H1 (cell line): Measurements from ENCODE around the gene SOWAHC. TPM values are rescaled to one million over a fixed set of nuclear protein-coding genes. Genes with fewer than 3 reads are reported as not detected.

Source experiments
- CTCF ChIA-PET: fragments of 300-600 bp; sonication (Branson Sonifier 250); formaldehyde crosslinking; loops from one replicate; lab custom pipeline; 2021; ENCODE audit not compliant: partially characterized antibody; lab: Charles Lee
- POLR2A ChIA-PET: fragments of 300-600 bp; sonication (Branson Sonifier 250); formaldehyde crosslinking; loops from one replicate; lab custom pipeline; 2021; ENCODE audit warnings: inconsistent platforms; ENCODE audit not compliant: partially characterized antibody; lab: Charles Lee
- DNase-seq, 2 experiments: peaks; one replicate each; pipeline versions ENCODE4 v3.0.0 to v3.0.0-alpha.2; 2010 to 2022; ENCODE audit warnings: low spot score in 2 of 2, low read depth in 1 of 2, mixed read lengths in 1 of 2
- FAIRE-seq: peaks from 2 replicates; lab custom pipeline; 2011; peaks lifted over from hg19 to GRCh38; lab: Jason Lieb, UNC
- H2AFZ ChIP-seq: 2 replicates; pipeline ENCODE4 v1.8.1; 2012; ENCODE audit warnings: low read length, inconsistent platforms
- H2AK5ac ChIP-seq: 2 replicates; pipeline ENCODE4 v1.6.1; 2013; ENCODE audit warnings: low read depth, low read length
- H2BK120ac ChIP-seq: replicated peaks from 2 replicates; pipeline ENCODE3; 2013; ENCODE audit warnings: low read depth, low read length, inconsistent platforms
- H2BK12ac ChIP-seq: 2 replicates; pipeline ENCODE4 v1.6.1; 2013; ENCODE audit warnings: low read depth, low read length
- H2BK15ac ChIP-seq: 2 replicates; pipeline ENCODE4 v1.6.1; 2013; ENCODE audit warnings: low read length
- H2BK20ac ChIP-seq: 2 replicates; pipeline ENCODE4 v1.6.1; 2013; ENCODE audit warnings: low read length
- H2BK5ac ChIP-seq: 2 replicates; pipeline ENCODE4 v1.6.1; 2013; ENCODE audit warnings: low read depth, low read length
- H3K14ac ChIP-seq: 2 replicates; pipeline ENCODE4 v1.6.1; 2013; ENCODE audit warnings: inconsistent platforms; ENCODE audit not compliant: insufficient read length
- H3K18ac ChIP-seq: 2 replicates; pipeline ENCODE4 v1.6.1; 2013; ENCODE audit warnings: low read length; ENCODE audit errors: extremely low read depth
- H3K23ac ChIP-seq: 2 replicates; pipeline ENCODE4 v1.6.1; 2013; ENCODE audit warnings: inconsistent platforms; ENCODE audit not compliant: insufficient read length
- H3K23me2 ChIP-seq: 2 replicates; pipeline ENCODE4 v1.6.1; 2013; ENCODE audit warnings: low read depth, low read length
- H3K27ac ChIP-seq: 2 replicates; pipeline ENCODE4 v1.6.1; 2011; ENCODE audit warnings: low read depth, low read length, inconsistent platforms
- H3K27me3 ChIP-seq, 4 experiments: replicated peaks in 1 of 4; 1 replicate in 1 of 4; 2 replicates in 3 of 4; pipeline versions ENCODE4 v1.6.1 to v1.8.1; 2011 to 2013; ENCODE audit warnings: low read length in 3 of 4, mild to moderate bottlenecking in 3 of 4, inconsistent platforms in 2 of 4, mixed read lengths in 2 of 4, moderate library complexity in 1 of 4; ENCODE audit not compliant: control insufficient read depth in 3 of 4, insufficient read depth in 3 of 4; ENCODE audit errors: extremely low read depth in 1 of 4
- H3K36me3 ChIP-seq, 4 experiments: 2 replicates each; pipeline versions ENCODE4 v1.6.1 to v1.8.1; 2011 to 2013; ENCODE audit warnings: mild to moderate bottlenecking in 4 of 4, low read length in 3 of 4, moderate library complexity in 2 of 4, control low read depth in 1 of 4, inconsistent platforms in 1 of 4; ENCODE audit not compliant: insufficient read depth in 4 of 4, control insufficient read depth in 2 of 4
- H3K4ac ChIP-seq: replicated peaks from 2 replicates; pipeline ENCODE3; 2013; ENCODE audit warnings: low read length, low read depth, mixed read lengths, inconsistent platforms; ENCODE audit not compliant: insufficient read length
- H3K4me1 ChIP-seq, 4 experiments: replicated peaks in 1 of 4; 1 replicate in 1 of 4; 2 replicates in 3 of 4; pipeline versions ENCODE4 v1.6.1 to v1.8.1; 2011 to 2013; ENCODE audit warnings: low read length in 3 of 4, inconsistent platforms in 2 of 4, mixed read lengths in 1 of 4; ENCODE audit not compliant: insufficient read depth in 4 of 4, control insufficient read depth in 3 of 4
- H3K4me2 ChIP-seq, 2 experiments: 2 replicates each; pipeline versions ENCODE4 v1.6.1 to v1.8.1; 2011 to 2013; ENCODE audit warnings: low read depth in 2 of 2, low read length in 2 of 2, control low read depth in 1 of 2, inconsistent platforms in 1 of 2, mild to moderate bottlenecking in 1 of 2; ENCODE audit not compliant: insufficient read depth in 1 of 2
- H3K4me3 ChIP-seq, 4 experiments: fragments of 200-600, 300-600 bp in 1 of 4; sonication (generic), shearing (Covaris generic), sonication (Bioruptor Twin) in 1 of 4; 2 replicates each; pipeline versions ENCODE4 v1.5.1 to v1.8.1; 2011 to 2016; ENCODE audit warnings: low read length in 4 of 4, low read depth in 3 of 4, control low read depth in 2 of 4, inconsistent platforms in 2 of 4, mild to moderate bottlenecking in 2 of 4, mixed read lengths in 1 of 4, moderate library complexity in 1 of 4; ENCODE audit not compliant: insufficient read depth in 2 of 4; ENCODE audit errors: extremely low read depth in 1 of 4
- H3K56ac ChIP-seq: replicated peaks from 2 replicates; pipeline ENCODE3; 2013; ENCODE audit warnings: low read depth, mild to moderate bottlenecking, mixed read lengths, low read length, inconsistent platforms; ENCODE audit not compliant: insufficient read length
- H3K79me1 ChIP-seq: 2 replicates; pipeline ENCODE4 v1.6.1; 2013; ENCODE audit warnings: low read depth, low read length, control low read depth
- H3K79me2 ChIP-seq, 2 experiments: 2 replicates each; pipeline versions ENCODE4 v1.6.1 to v1.8.1; 2012 to 2013; ENCODE audit warnings: low read length in 2 of 2, mild to moderate bottlenecking in 2 of 2, inconsistent platforms in 1 of 2; ENCODE audit not compliant: insufficient read depth in 2 of 2, control insufficient read depth in 1 of 2
- H3K9ac ChIP-seq, 4 experiments: replicated peaks in 1 of 4; 1 replicate in 1 of 4; 2 replicates in 3 of 4; pipeline versions ENCODE4 v1.6.1 to v1.8.1; 2011 to 2013; ENCODE audit warnings: low read depth in 3 of 4, low read length in 3 of 4, control low read depth in 2 of 4, mild to moderate bottlenecking in 2 of 4, moderate library complexity in 2 of 4, inconsistent platforms in 1 of 4; ENCODE audit errors: extremely low read depth in 1 of 4
- H3K9me3 ChIP-seq, 2 experiments: 2 replicates each; pipeline versions ENCODE4 v1.6.1 to v1.8.1; 2012 to 2013; ENCODE audit warnings: mild to moderate bottlenecking in 2 of 2, moderate library complexity in 2 of 2, control low read depth in 1 of 2, inconsistent platforms in 1 of 2, low read depth in 1 of 2, low read length in 1 of 2, mixed read lengths in 1 of 2; ENCODE audit not compliant: insufficient read depth in 2 of 2
- H4K20me1 ChIP-seq, 2 experiments: replicated peaks in 1 of 2; 2 replicates each; pipeline versions ENCODE3 to v1.8.1; 2011 to 2013; ENCODE audit warnings: inconsistent platforms in 2 of 2, low read length in 2 of 2, mild to moderate bottlenecking in 1 of 2; ENCODE audit not compliant: insufficient read depth in 2 of 2, control insufficient read depth in 1 of 2
- H4K5ac ChIP-seq: 2 replicates; pipeline ENCODE4 v1.6.1; 2013; ENCODE audit warnings: low read length, low read depth, mixed read lengths, inconsistent platforms; ENCODE audit not compliant: insufficient read length
- H4K8ac ChIP-seq: 2 replicates; pipeline ENCODE4 v1.8.0; 2013; ENCODE audit warnings: mild to moderate bottlenecking, moderate library complexity, low read length, inconsistent platforms; ENCODE audit not compliant: insufficient read depth; ENCODE audit errors: extremely low read depth
- H4K91ac ChIP-seq: replicated peaks from 2 replicates; pipeline ENCODE3; 2013; ENCODE audit warnings: low read length, mixed read lengths, inconsistent platforms; ENCODE audit not compliant: insufficient read length
- ASH2L ChIP-seq: fragments of 200-600, 300-600 bp; sonication (generic); IDR thresholded peaks from one replicate; pipeline ENCODE4 v1.7.1; 2017; ENCODE audit warnings: low read length
- ATF2 ChIP-seq: IDR thresholded peaks from 2 replicates; pipeline ENCODE4 v1.6.1; 2012; ENCODE audit warnings: low read length, inconsistent platforms
- EZH2 ChIP-seq: fragments of 200-600 bp; sonication (generic); IDR thresholded peaks from 2 replicates; pipeline ENCODE4 v1.7.1; 2012; ENCODE audit warnings: low read depth, mild to moderate bottlenecking, moderate library complexity, low read length, inconsistent platforms; ENCODE audit not compliant: severe bottlenecking
- KDM5A ChIP-seq: fragments of 200-600 bp; IDR thresholded peaks from 2 replicates; pipeline ENCODE4 v1.7.1; 2012; ENCODE audit warnings: mild to moderate bottlenecking, low read length, inconsistent platforms, mixed read lengths
- RAD21 ChIP-seq, 2 experiments: IDR thresholded peaks in 1 of 2; conservative IDR thresholded peaks in 1 of 2; 2 replicates each; pipeline ENCODE4 v1.6.1; 2011; ENCODE audit warnings: low read depth in 2 of 2, low read length in 2 of 2, improper control_type of control experiment in 1 of 2, inconsistent platforms in 1 of 2, mild to moderate bottlenecking in 1 of 2, moderate library complexity in 1 of 2
- SUZ12 ChIP-seq: fragments of 200-600 bp; sonication (generic); IDR thresholded peaks from 2 replicates; pipeline ENCODE4 v1.6.1; 2012; ENCODE audit warnings: mild to moderate bottlenecking, inconsistent platforms, low read length, moderate library complexity, mixed read lengths
- TAF1 ChIP-seq: IDR thresholded peaks from 2 replicates; pipeline ENCODE4 v1.6.1; 2011; ENCODE audit warnings: mild to moderate bottlenecking, low read depth, low read length
- TEAD4 ChIP-seq: IDR thresholded peaks from 2 replicates; pipeline ENCODE4 v1.6.1; 2012; ENCODE audit warnings: low read depth, low read length, inconsistent platforms, mixed read lengths
- ZNF274 ChIP-seq: IDR thresholded peaks from 2 replicates; pipeline ENCODE4 v1.7.0; 2012; ENCODE audit warnings: low read length, borderline replicate concordance; ENCODE audit errors: extremely low read depth
- WGBS, 2 experiments: shearing (Covaris generic) in 1 of 2; methylation state at CpG; one replicate each; pipeline versions ENCODE4 v1.1.6 to v1.1.7; 2013 to 2015; ENCODE audit warnings: low lambda C conversion rate in 2 of 2, mixed read lengths in 2 of 2, inconsistent platforms in 1 of 2, low coverage in 1 of 2, missing lambda C conversion rate in 1 of 2; ENCODE audit not compliant: insufficient replicate concordance in 2 of 2, insufficient coverage in 1 of 2, insufficient read length in 1 of 2; ENCODE audit errors: extremely low coverage in 1 of 2, missing lambda C conversion rate in 1 of 2; 5-methylcytosine and 5-hydroxymethylcytosine counted together
- polyA plus RNA-seq, 7 experiments: library from polyadenylated mRNA; depleted of rRNA in 3 of 7; stranded (reverse) in 5 of 7; unstranded in 2 of 7; fragments of >200 nt in 5 of 7; fragments of 200-250 nt in 2 of 7; gene quantifications; 1 replicate in 5 of 7; 2 replicates in 1 of 7; 4 replicates in 1 of 7; pipeline versions ENCODE4 v1.2.1 to v1.2.3, GENCODE V29; 2011 to 2013; ENCODE audit warnings: missing spikeins in 2 of 7, mixed read lengths in 2 of 7
- total RNA-seq: library from RNA; stranded (reverse); fragmentation: NEBNext Ultra II Directional; extraction: Animal tissue kit (Norgen Biotek cat#: 25700); gene quantifications from 2 replicates; pipeline ENCODE4 v1.2.1, GENCODE V29; 2021

Gene SOWAHC
- total and polyA plus RNA-seq, 2 of the 8 experiments (the other 6 are each of a cell fraction or from before 2014, with no cell fraction given) = 3.1 to 17.8 TPM

- no peak overlapping the region for H3K14ac ChIP-seq
- no peak overlapping the region for H2BK120ac ChIP-seq
- no peaks in the 10 kb centered on the region for H3K9me3 ChIP-seq
- H2BK15ac ChIP-seq = no peak overlapping the region
- H3K36me3 ChIP-seq = no peaks in the 10 kb centered on the region
- peak overlapping the region; percentile 28; the same call in 1 of the 2 replicates for H4K8ac ChIP-seq
- peak overlapping the region; percentile 13 for H3K4ac ChIP-seq
- POLR2A ChIA-PET = interaction anchor here (0.7 to 4.2 kb wide), 14 partner anchors 8 to 95 kb away, joined by 3 to 33 read pairs (median 4); no protein-coding TSS in a partner anchor
- peaks cover 12% of the 10 kb centered on the region for H3K23me2 ChIP-seq
- WGBS, 2 experiments = 2% methylated on average over 36 of the region's 82 CpGs; no CpG with 5 or more reads in 1 of the 2 experiments
- H2AK5ac ChIP-seq = no peak overlapping the region
- peak overlapping the region; percentile 77 to 93 (median 84) for H3K9ac ChIP-seq
- peak overlapping the region; percentile 82 to 97 (median 88) for H3K4me3 ChIP-seq
- H3K27ac ChIP-seq = peak overlapping the region; percentile 72
- FAIRE-seq (no peak), DNase-seq (no peak)
- peaks cover 0 to 17% (median 11%) of the 10 kb centered on the region in 4 experiments; a peak in 5 of 7 replicates for H3K27me3 ChIP-seq
- no peak overlapping the region for H2BK20ac ChIP-seq
- peak overlapping the region; percentile 71; the same call in 1 of the 2 replicates for H3K18ac ChIP-seq
- no peak overlapping the region for H2BK12ac ChIP-seq
- H3K4me1 ChIP-seq = peaks cover 0 to 17% (median 9%) of the 10 kb centered on the region in 4 experiments; a peak in 5 of 7 replicates
- H4K20me1 ChIP-seq = peaks cover 0 to 9% of the 10 kb centered on the region in 2 experiments
- H4K5ac ChIP-seq = peak overlapping the region; percentile 67
- H3K4me2 ChIP-seq = peak overlapping the region; percentile 68 to 74
- peak overlapping the region; percentile 50; the same call in 1 of the 2 replicates for H2BK5ac ChIP-seq
- H3K79me2 ChIP-seq = peaks cover 9 to 68% of the 10 kb centered on the region in 2 experiments
- no peak overlapping the region for H3K23ac ChIP-seq
- peak overlapping the region; percentile 73 for H3K56ac ChIP-seq
- H3K79me1 ChIP-seq = peaks cover 2% of the 10 kb centered on the region; the same call in 1 of the 2 replicates
- peak overlapping the region; percentile 20; the same call in 1 of the 2 replicates for H2AFZ ChIP-seq
- CTCF ChIA-PET = interaction anchor here (0.6 to 2.8 kb wide), 4 partner anchors 11 to 66 kb away, joined by 3 to 17 read pairs (median 4); no protein-coding TSS in a partner anchor
- H4K91ac ChIP-seq = no peak overlapping the region
- no peak; the same call in 1 of the 2 replicates for TF ChIP-seq TAF1
- TF ChIP-seq RAD21 (IDR thresholded peaks at IDR 0.05 in 1 of 2, conservative IDR thresholded peaks at IDR 0.05 in 1 of 2; ENCODE audit: low read depth in 2 of 2, low read length in 2 of 2) = no peak
- peak; percentile 71 for TF ChIP-seq ASH2L
- no peak for TF ChIP-seq TEAD4
- no peak for TF ChIP-seq ATF2
- TF ChIP-seq KDM5A = no peak
- TF ChIP-seq EZH2 = no peak
- no peak for TF ChIP-seq SUZ12
- TF ChIP-seq ZNF274 = no peak
Measured at GRCh38 chr2:109613081-109613921, 863 bp upstream of the SOWAHC start.
